ENCODE measurements around the gene CPE.
A peak's percentile ranks its signal among the peaks of the same experiment; 100 is the strongest.
"Not testable (repeated sequence)": the region's sequence is repeated elsewhere in the genome, so short reads cannot be mapped to it uniquely, and the experiment has no call there.

CPE gene

DNA sequence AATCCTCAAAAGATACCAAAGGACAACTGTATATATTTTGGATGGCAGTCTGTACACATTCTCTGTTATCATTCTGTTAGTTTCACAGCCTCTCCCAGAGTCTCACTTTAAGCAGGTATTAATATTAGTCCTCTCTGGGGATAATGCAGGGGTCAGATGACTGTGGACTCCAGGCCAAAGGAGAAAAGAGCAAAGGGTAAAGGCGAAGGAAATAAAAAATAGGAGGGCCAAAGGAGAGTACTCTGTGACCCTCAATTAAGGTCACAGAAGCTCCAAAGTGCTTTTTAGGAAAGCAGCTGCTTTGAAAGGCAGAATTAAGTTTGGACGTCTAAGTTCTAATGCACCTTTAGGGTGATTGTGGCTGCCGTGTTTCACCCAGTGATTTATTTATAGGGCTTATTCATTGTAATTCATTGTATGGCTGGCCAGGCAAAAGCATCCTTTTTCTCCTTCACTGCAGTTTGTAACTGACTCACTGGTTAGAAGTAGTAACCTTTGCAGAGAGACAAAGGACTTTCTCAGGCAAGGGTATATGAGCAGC, 43.6 kb upstream of the CPE start:
- ATAC-seq: no peak
- TF ChIP-seq ARNTL (CRISPR knock-in tag; IDR thresholded peaks at IDR 0.05; ENCODE audit: borderline replicate concordance, low read depth) (no peak), OSR1 (CRISPR knock-in tag; IDR thresholded peaks at IDR 0.05) (no peak)
- TF ChIP-seq, protein P1, sequence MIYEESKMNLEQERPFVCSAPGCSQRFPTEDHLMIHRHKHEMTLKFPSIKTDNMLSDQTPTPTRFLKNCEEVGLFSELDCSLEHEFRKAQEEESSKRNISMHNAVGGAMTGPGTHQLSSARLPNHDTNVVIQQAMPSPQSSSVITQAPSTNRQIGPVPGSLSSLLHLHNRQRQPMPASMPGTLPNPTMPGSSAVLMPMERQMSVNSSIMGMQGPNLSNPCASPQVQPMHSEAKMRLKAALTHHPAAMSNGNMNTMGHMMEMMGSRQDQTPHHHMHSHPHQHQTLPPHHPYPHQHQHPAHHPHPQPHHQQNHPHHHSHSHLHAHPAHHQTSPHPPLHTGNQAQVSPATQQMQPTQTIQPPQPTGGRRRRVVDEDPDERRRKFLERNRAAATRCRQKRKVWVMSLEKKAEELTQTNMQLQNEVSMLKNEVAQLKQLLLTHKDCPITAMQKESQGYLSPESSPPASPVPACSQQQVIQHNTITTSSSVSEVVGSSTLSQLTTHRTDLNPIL (CRISPR knock-in tag; IDR thresholded peaks at IDR 0.05; ENCODE audit: low read depth): no peak

- no peak for TF ChIP-seq PPARA (CRISPR knock-in tag; IDR thresholded peaks at IDR 0.05; ENCODE audit: borderline replicate concordance)
- TF ChIP-seq ZFP3 (CRISPR knock-in tag; IDR thresholded peaks at IDR 0.05): no peak
- TF ChIP-seq SNAI2 (CRISPR knock-in tag; IDR thresholded peaks at IDR 0.05): no peak
- TF ChIP-seq ZC3H10 (CRISPR knock-in tag; IDR thresholded peaks at IDR 0.05): no peak
- no peak for TF ChIP-seq RARB (CRISPR knock-in tag; IDR thresholded peaks at IDR 0.05)
- no peak for TF ChIP-seq ESRRG (CRISPR knock-in tag; IDR thresholded peaks at IDR 0.05)
- TF ChIP-seq ISL1 (CRISPR knock-in tag; IDR thresholded peaks at IDR 0.05): no peak
- TF ChIP-seq, protein P1 (CRISPR knock-in tag; IDR thresholded peaks at IDR 0.05; ENCODE audit: low read depth): no peak
- TF ChIP-seq ZNF565 (CRISPR knock-in tag; conservative IDR thresholded peaks at IDR 0.05; ENCODE audit: low read depth): no peak
- TF ChIP-seq TOX (CRISPR knock-in tag; IDR thresholded peaks at IDR 0.05; ENCODE audit: borderline replicate concordance): no peak
- no peak for TF ChIP-seq ZNF8 (CRISPR knock-in tag; IDR thresholded peaks at IDR 0.05)
- no peak for TF ChIP-seq OSR1 (CRISPR knock-in tag; IDR thresholded peaks at IDR 0.05)
- TF ChIP-seq POU6F1 (CRISPR knock-in tag; IDR thresholded peaks at IDR 0.05; ENCODE audit: borderline replicate concordance, low read depth): no peak
- no peak for TF ChIP-seq GLIS3 (CRISPR knock-in tag; IDR thresholded peaks at IDR 0.05)
- no peak for TF ChIP-seq BACH2 (CRISPR knock-in tag; IDR thresholded peaks at IDR 0.05; ENCODE audit: borderline replicate concordance)
- no peak for TF ChIP-seq ZNF70 (CRISPR knock-in tag; IDR thresholded peaks at IDR 0.05)
- TF ChIP-seq TSHZ2 (CRISPR knock-in tag; IDR thresholded peaks at IDR 0.05): no peak
- no peak for TF ChIP-seq TCF4 (CRISPR knock-in tag; IDR thresholded peaks at IDR 0.05; ENCODE audit: borderline replicate concordance)
- TF ChIP-seq ZFP30 (CRISPR knock-in tag; IDR thresholded peaks at IDR 0.05): no peak
- no peak for ATAC-seq
These were observed 42.1 kb upstream of the CPE start for GRCh38 chr4:165336743-165337142.

GRCh38 chr4:165342340-165342739, 36.5 kb upstream of the CPE start:
- ATAC-seq: not testable (repeated sequence)

GRCh38 chr4:165343353-165344191, 35.2 kb upstream of the CPE start:
- TF ChIP-seq TCF4 (CRISPR knock-in tag; IDR thresholded peaks at IDR 0.05; ENCODE audit: borderline replicate concordance) (no peak), CSDC2 (CRISPR knock-in tag; IDR thresholded peaks at IDR 0.05) (no peak), ZNF8 (CRISPR knock-in tag; IDR thresholded peaks at IDR 0.05) (no peak), ZFP30 (CRISPR knock-in tag; IDR thresholded peaks at IDR 0.05) (no peak), ZC3H10 (CRISPR knock-in tag; IDR thresholded peaks at IDR 0.05) (no peak), RARB (CRISPR knock-in tag; IDR thresholded peaks at IDR 0.05) (no peak), GLIS3 (CRISPR knock-in tag; IDR thresholded peaks at IDR 0.05) (no peak), BACH2 (CRISPR knock-in tag; IDR thresholded peaks at IDR 0.05; ENCODE audit: borderline replicate concordance) (no peak)
- TF ChIP-seq, protein P2, sequence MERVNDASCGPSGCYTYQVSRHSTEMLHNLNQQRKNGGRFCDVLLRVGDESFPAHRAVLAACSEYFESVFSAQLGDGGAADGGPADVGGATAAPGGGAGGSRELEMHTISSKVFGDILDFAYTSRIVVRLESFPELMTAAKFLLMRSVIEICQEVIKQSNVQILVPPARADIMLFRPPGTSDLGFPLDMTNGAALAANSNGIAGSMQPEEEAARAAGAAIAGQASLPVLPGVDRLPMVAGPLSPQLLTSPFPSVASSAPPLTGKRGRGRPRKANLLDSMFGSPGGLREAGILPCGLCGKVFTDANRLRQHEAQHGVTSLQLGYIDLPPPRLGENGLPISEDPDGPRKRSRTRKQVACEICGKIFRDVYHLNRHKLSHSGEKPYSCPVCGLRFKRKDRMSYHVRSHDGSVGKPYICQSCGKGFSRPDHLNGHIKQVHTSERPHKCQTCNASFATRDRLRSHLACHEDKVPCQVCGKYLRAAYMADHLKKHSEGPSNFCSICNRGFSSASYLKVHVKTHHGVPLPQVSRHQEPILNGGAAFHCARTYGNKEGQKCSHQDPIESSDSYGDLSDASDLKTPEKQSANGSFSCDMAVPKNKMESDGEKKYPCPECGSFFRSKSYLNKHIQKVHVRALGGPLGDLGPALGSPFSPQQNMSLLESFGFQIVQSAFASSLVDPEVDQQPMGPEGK (CRISPR knock-in tag; IDR thresholded peaks at IDR 0.05; ENCODE audit: borderline replicate concordance): no peak
- peak; percentile 52 for ATAC-seq

Data from SK-N-SH treated with all-trans-retinoic acid at 6 μM for 48 hours (cell line).